NCI-H526 (cell line): ENCODE results near the gene EEF1AKMT2.

Experiments
- DNase-seq, 2 experiments: peaks; one replicate each; lab custom pipeline; 2025; lab: John Stamatoyannopoulos, UW

EEF1AKMT2 gene

GRCh38 chr10:124721330-124722045 lies 70.2 kb downstream of the EEF1AKMT2 start:
- DNase-seq, result no peak

- DNase-seq, result no peak
Observed at GRCh38 chr10:124719213-124719851, 72.4 kb downstream of the EEF1AKMT2 start.

GRCh38 chr10:124717911-124718741 lies 73.6 kb downstream of the EEF1AKMT2 start:
- no peak for DNase-seq

GRCh38 chr10:124717041-124717757 lies 74.5 kb downstream of the EEF1AKMT2 start:
- DNase-seq, result no peak

GRCh38 chr10:124716369-124716768 lies 75.3 kb downstream of the EEF1AKMT2 start:
- DNase-seq, result no peak

GRCh38 chr10:124715439-124715838 lies 76.2 kb downstream of the EEF1AKMT2 start:
- no peak for DNase-seq

GRCh38 chr10:124713679-124714255 lies 77.9 kb downstream of the EEF1AKMT2 start:
- DNase-seq, result no peak

- no peak for DNase-seq
Observed at GRCh38 chr10:124712704-124713407, 78.8 kb downstream of the EEF1AKMT2 start.

- no peak for DNase-seq
Observed at GRCh38 chr10:124711145-124711544, 80.5 kb downstream of the EEF1AKMT2 start.

- DNase-seq, result no peak
Observed at GRCh38 chr10:124710266-124710881, 81.3 kb downstream of the EEF1AKMT2 start.

- no peak for DNase-seq
Observed at GRCh38 chr10:124709861-124710260, 81.8 kb downstream of the EEF1AKMT2 start.

- DNase-seq, result no peak
Observed at GRCh38 chr10:124708922-124709520, 82.7 kb downstream of the EEF1AKMT2 start.

GRCh38 chr10:124708246-124708779 lies 83.4 kb downstream of the EEF1AKMT2 start:
- no peak for DNase-seq
